ENCODE data around the gene RASL10B. TPM values are rescaled to one million over a fixed set of nuclear protein-coding genes. Genes with fewer than 3 reads are reported as not detected.
"Not testable (repeated sequence)": the region's sequence is repeated elsewhere in the genome, so short reads cannot be mapped to it uniquely, and the experiment has no call there.

Gene RASL10B
- polyA plus RNA-seq, 4 donors: 12.2 to 14.0 (median 12.5) TPM

- DNase-seq (ENCODE audit: low read depth in 4 of 4, low spot score in 3 of 4): no peak
Observed at GRCh38 chr17:35740997-35741931, 9.8 kb downstream of the RASL10B start.

GRCh38 chr17:35742496-35742895 lies 11.1 kb downstream of the RASL10B start:
- DNase-seq (ENCODE audit: low read depth in 4 of 4, low spot score in 3 of 4): no peak

- no peak for DNase-seq (ENCODE audit: low read depth in 4 of 4, low spot score in 3 of 4)
Observed at GRCh38 chr17:35742896-35743477, 11.5 kb downstream of the RASL10B start.

- no peak for DNase-seq (ENCODE audit: low read depth in 4 of 4, low spot score in 3 of 4)
Observed at GRCh38 chr17:35743626-35744328, 12.3 kb downstream of the RASL10B start.

GRCh38 chr17:35744830-35745229 lies 13.4 kb downstream of the RASL10B start:
- no peak for DNase-seq (ENCODE audit: low read depth in 4 of 4, low spot score in 3 of 4)

GRCh38 chr17:35745246-35745645 lies 13.8 kb downstream of the RASL10B start:
- no peak for DNase-seq (ENCODE audit: low read depth in 4 of 4, low spot score in 3 of 4)

GRCh38 chr17:35745749-35746320 lies 14.4 kb downstream of the RASL10B start:
- no peak for DNase-seq (ENCODE audit: low read depth in 4 of 4, low spot score in 3 of 4)

GRCh38 chr17:35747540-35748017 lies 16.1 kb downstream of the RASL10B start:
- peak in 3 of 4 donors; percentile 58 to 74 (median 65) for DNase-seq (ENCODE audit: low read depth in 4 of 4, low spot score in 3 of 4)

- no peak for DNase-seq (ENCODE audit: low read depth in 4 of 4, low spot score in 3 of 4)
Observed at GRCh38 chr17:35748341-35748841, 17.0 kb downstream of the RASL10B start.

GRCh38 chr17:35748979-35749378 lies 17.5 kb downstream of the RASL10B start:
- DNase-seq (ENCODE audit: low read depth in 4 of 4, low spot score in 3 of 4): no peak

GRCh38 chr17:35749560-35750412 lies 18.3 kb downstream of the RASL10B start:
- no peak for DNase-seq (ENCODE audit: low read depth in 4 of 4, low spot score in 3 of 4)

GRCh38 chr17:35750526-35751395 lies 19.3 kb downstream of the RASL10B start:
- no peak for DNase-seq (ENCODE audit: low read depth in 4 of 4, low spot score in 3 of 4)

GRCh38 chr17:35751541-35751940 lies 20.1 kb downstream of the RASL10B start:
- DNase-seq (ENCODE audit: low read depth in 4 of 4, low spot score in 3 of 4): not testable (repeated sequence)

- DNase-seq (ENCODE audit: low read depth in 4 of 4, low spot score in 3 of 4): no peak
Observed at GRCh38 chr17:35752471-35752870, 21.0 kb downstream of the RASL10B start.

GRCh38 chr17:35752945-35753764 lies 21.7 kb downstream of the RASL10B start, which contains the start of gene GAS2L2:
TSS of gene GAS2L2 (minus strand) at chr17:35753239. CDS start at chr17:35752850, 389 bp downstream.
- no peak for DNase-seq (ENCODE audit: low read depth in 4 of 4, low spot score in 3 of 4)

- DNase-seq (ENCODE audit: low read depth in 4 of 4, low spot score in 3 of 4): no peak
Observed at GRCh38 chr17:35757243-35757642, 25.8 kb downstream of the RASL10B start.

- DNase-seq (ENCODE audit: low read depth in 4 of 4, low spot score in 3 of 4): no peak
Observed at GRCh38 chr17:35760587-35760986, 29.1 kb downstream of the RASL10B start, which contains the start of gene C17orf50. TSS of gene C17orf50 (plus strand) at chr17:35760887. CDS start at chr17:35760942, 55 bp downstream.

GRCh38 chr17:35761601-35762000 lies 30.2 kb downstream of the RASL10B start:
- DNase-seq (ENCODE audit: low read depth in 4 of 4, low spot score in 3 of 4): no peak

Measured in right renal pelvis (tissue), 4 donors.